HG03095 (cell line): ENCODE data around the gene PMEPA1.
A peak's percentile ranks its signal among the peaks of the same experiment; 100 is the strongest.

Experiments used
- ATAC-seq: cut with Tn5 transposase; IDR thresholded peaks from one replicate; pipeline ENCODE4 v1.9.1; 2021; ENCODE audit warnings: moderate library complexity; ENCODE audit not compliant: unreplicated experiment

PMEPA1 gene

DNA sequence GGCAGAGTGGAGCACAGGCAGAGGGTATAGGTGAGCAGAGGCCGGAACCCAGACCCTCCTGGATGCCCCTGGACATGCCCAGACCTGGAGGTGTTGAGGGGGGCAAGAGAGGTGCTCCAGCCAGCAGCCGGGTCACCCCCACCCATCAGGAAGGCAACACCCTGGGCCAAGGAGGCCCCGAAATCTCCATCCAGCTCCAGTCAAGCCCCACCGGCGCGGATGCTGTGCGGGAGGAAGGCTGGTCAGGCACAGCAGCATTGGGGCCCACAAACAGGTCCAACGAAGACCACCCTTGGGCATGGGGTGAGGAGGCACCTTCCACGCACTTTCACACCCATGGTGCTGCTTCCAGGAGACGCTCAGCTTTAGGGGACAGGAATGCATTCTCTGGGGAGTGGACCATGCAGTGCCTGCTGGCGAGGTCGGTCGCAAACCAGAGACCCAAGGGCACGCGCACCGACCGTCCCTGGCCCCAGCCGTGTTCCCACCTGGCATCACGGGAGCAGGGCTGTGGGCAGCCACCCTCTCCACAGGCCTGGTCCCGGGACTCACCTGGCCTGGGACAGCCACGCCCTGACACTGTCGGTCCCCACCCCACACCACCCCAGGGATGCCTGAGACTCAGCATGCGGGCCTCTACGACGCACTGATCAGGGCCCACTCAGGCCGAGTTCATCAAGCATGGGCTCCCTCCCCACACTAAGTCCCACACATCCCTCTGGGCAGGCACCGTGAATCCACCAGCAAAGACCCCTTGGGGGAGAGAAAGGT, 45.9 kb downstream of the PMEPA1 start:
- no peak for ATAC-seq

- ATAC-seq: no peak
Measured at GRCh38 chr20:57663241-57663640, 46.6 kb downstream of the PMEPA1 start.

DNA sequence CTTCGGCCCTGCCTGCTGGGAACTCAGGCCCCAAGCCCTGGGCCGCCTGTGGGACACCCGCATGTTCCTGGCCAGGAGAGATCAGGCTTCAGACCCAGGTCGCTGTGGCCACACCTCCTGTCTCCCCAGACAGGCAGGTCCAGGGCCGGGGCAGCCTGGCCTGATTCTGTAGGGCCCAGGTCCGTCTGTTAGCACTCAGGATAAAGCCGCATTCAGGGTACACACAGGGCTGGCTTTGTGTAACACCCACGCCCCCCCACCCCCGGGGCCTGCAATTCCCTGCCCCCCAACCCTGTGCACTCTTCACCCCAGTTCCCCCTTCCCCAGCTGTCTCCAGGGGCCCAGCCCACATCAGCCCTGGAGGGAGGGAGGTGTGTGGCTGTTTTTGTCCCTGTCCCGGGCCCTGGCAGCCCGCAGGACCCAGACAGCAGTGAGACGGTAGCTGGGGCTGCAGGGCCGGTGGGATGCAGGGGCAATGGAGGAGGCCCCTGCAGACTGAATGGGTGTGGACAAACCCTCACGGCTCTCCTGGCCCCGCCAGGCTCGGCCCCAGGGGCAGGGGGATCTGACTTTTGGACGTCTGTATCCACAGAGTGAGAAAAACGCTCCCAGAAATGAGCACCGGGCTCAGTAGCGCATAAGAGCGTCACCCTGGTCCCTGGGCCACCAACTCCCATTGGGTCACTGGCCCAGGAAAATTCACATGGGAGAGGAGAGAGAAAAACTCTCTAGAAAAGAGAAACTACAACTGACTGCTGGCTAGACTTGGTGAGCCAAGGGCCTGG, 47.2 kb downstream of the PMEPA1 start:
- ATAC-seq: no peak

- no peak for ATAC-seq
Measured at GRCh38 chr20:57661746-57662455, 47.9 kb downstream of the PMEPA1 start.

GRCh38 chr20:57660922-57661745, 48.7 kb downstream of the PMEPA1 start:
- ATAC-seq: no peak

DNA sequence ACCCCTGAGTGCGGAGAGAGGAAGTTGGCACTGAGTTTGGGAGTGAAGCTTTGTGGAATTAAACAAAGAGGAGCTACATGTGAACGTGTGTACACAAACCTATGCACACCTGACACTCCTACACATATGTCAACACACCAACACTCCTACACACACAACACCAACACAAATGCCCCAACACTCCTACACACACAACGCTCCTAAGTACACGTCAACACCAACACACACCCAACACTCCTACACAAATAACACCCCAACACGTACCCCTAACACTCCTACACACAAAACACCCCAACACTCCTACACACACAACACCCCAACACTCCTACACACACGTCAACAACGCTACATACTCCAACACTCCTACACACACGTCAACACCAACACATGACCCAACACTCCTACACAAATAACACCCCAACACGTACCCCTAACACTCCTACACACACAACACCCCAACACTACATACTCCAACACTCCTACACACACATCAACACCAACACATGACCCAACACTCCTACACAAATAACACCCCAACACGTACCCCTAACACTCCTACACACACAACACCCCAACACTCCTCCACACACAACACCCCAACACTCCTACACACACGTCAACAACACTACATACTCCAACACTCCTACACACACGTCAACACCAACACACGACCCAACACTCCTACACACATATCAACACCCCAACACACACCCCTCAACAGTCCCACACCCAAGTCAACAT, 49.5 kb downstream of the PMEPA1 start:
- no peak for ATAC-seq

DNA sequence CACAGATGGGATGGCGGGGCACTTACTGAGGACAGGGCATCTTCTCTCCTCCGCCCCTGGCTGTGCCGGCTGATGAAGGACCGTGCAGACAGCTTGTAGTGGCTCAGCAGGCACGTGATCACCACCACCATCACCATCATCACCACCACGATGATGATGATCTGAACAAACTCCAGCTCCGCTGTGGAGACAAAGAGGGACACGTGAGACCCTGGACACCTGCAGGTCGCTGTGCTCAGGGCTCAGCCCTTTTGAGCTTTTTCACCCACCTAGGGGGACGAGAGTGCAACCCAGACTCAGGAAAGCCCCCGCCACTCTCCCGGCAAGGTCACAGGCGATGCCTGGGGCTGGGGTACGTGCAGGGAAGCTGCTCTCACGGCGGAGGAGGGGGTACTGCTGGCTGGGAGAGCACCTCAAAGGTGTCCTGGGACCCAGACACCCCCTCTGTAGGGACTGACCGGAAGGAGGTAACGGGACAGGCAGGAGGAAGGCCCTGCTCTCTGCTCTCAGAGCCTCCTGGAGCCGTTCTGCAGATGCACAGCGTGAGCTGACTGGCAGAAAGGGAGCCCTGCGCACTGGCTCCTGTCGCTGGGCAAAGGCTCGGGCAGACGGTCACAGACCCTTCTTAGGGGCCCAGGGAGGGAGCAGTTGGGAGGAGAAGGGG, 50.2 kb downstream of the PMEPA1 start:
- ATAC-seq: no peak

DNA sequence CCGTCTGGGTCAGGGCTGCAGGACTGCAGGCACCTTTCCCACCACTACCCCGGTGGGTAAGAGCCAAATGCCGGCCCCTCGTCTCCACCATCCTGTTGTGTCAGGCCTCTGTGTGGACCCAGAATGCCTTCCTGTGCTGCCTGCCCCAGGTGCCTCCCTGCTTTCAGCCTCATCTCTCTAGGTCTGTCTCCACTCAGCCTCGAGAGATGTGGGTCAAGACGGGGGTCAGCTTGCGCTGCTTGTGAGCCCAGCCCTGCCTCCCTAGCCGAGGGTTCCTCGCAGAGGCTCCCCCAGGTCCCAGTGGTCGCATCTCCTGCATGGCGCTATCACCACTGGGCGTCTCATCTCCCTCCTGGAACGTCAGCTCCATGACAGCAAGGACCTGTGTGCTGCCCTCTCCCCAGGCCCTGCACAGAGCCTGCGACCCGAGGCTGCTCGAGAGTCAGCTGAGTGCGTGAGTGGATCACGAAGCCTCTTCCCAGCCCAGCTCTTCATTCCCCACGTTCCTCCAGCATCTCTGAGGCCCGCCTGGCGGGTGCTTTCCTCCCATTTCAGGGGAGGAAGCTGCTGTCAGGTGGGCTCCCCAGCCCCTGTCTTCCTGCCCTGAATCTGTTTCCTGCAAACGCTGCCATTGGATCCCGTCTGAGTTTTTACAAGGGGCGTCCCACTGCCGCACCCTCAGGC, 50.8 kb downstream of the PMEPA1 start:
- no peak for ATAC-seq

GRCh38 chr20:57658447-57658832, 51.4 kb downstream of the PMEPA1 start:
- no peak for ATAC-seq

- ATAC-seq: no peak
Measured at GRCh38 chr20:57657535-57658446, 52.0 kb downstream of the PMEPA1 start.

DNA sequence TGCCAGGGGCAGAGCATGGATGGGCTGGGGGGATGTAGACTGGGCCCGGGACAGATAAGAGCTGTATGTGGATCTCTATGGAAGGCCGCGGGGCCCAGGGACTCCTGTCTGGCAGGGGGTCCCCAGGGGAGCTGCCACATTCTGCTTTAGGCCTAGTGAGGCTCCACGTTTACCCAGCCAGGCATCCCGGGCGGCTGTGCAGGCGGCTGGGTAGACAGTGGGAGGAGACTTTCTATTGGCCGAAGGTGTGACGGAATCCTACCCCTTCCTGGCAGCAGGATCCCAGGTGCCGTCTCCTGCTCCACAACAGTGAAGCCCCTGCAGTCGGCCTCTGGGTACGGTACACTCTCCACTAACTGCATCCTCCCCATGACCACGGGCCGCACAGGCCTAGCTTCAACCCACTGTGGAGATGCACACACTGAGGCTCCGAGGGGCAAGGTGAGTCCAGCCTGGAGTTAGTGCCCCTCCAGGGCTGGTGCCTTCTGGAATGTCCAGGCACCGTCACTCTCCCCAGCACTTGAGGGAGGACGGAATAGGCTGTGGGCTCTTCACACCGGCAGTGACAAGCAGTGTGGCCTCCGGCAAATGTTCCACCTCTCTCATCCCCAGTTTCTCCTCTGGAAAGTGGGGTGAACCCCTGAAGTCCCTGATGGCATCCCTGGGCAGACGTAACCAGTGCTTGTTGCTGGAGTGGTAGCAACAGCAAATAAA, 52.8 kb downstream of the PMEPA1 start:
- ATAC-seq: no peak

DNA sequence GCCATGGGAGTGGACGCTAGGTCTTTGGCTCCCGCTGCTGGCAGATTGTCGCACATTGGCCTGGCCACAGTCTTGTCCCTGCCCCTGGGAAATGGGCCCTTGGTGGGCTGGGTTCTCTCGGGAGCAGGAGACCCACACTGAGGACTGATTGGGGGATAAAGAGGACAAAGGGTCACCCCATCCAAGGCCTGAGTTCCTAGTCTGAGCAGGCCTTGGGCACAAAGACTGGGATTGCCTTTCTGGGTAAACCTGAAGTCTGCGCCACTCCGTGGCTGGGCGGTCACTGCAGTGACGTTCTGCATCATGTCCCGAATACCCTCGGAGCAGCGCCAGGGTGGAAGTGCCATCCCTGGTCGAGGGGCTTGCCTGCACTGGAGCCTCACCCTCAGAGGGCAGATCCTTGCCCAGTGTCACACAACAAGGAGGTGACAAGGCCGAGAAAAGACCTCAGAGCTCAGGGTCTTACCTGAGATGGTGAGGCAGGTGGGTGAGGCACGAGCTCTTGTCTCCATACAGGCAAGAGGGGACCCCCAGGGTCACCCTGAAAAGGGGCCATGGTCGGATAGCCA, 53.5 kb downstream of the PMEPA1 start:
- no peak for ATAC-seq

GRCh38 chr20:57655809-57656155, 54.0 kb downstream of the PMEPA1 start:
- no peak for ATAC-seq

- no peak for ATAC-seq
Measured at GRCh38 chr20:57654998-57655808, 54.6 kb downstream of the PMEPA1 start.

- ATAC-seq: peak; percentile 85
Measured at GRCh38 chr20:57654363-57654997, 55.3 kb downstream of the PMEPA1 start.

DNA sequence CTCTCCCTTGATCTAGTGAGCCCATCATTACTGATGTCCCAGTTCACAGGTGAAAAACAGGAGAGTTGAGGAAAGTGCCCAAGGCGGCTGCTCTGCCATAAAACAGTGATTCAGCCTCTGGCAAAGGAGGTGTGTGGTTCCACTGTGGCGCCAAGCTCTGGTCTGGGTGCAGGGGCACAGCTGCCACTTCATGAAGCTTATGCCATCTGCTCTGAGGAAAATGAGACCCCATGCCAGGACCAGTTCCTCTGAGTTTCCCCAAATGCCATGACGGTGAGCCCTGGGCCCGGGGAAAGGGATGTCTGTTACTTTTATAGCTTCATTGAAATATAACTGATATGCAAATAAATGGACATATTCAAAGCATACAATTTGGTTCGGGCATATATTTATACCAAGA, 55.9 kb downstream of the PMEPA1 start:
- ATAC-seq: no peak
